ENCODE results near the gene CCDC146. TPM values are rescaled to one million over a fixed set of nuclear protein-coding genes. Genes with fewer than 3 reads are reported as not detected.

Gene CCDC146
- total and polyA plus RNA-seq, 9 of the 15 experiments (the other 6 are each of a cell fraction or from before 2014, with no cell fraction given): 0.10 to 0.98 (median 0.26) TPM; not detected in 1

DNA sequence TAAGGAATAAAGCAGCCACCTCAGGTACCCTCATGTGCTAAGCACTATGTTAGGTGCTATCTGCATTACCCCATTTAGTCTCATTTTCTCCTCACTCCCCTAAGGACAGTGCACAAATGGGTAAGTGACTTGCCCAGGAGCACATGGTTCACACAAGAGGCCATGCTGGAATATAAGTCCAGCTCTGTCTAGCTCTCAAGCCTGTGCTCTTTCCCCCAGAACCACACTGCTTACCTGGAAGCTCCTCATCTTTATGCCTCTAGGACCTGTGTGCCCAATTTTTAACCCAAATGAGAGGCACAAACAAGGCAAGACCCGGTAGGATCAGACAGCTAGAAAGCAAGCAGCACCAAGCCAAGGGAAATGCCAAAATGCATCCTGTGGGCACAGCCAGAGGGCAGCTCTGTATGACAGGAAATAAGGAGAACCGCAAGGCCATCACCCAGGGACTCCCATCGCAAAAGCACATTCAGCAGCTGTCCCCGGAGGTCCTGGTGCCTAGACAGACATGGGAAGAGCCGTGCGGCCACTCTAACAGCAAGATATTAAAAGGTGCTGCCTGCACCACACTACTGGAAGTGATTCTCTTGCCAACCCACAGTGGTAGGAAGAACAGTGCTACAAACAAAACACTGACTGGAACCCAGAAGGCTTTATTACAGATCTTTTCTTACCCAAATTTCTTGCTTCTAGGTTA is 205.7 kb downstream of the CCDC146 start (continued):
- TF ChIP-seq ZBTB43 (CRISPR knock-in tag; IDR thresholded peaks at IDR 0.05): no peak
- no peak for TF ChIP-seq ZNF79 (CRISPR knock-in tag; IDR thresholded peaks at IDR 0.05; ENCODE audit: low read depth)
- TF ChIP-seq NFATC3 (IDR thresholded peaks at IDR 0.05): no peak
- TF ChIP-seq, protein P1, sequence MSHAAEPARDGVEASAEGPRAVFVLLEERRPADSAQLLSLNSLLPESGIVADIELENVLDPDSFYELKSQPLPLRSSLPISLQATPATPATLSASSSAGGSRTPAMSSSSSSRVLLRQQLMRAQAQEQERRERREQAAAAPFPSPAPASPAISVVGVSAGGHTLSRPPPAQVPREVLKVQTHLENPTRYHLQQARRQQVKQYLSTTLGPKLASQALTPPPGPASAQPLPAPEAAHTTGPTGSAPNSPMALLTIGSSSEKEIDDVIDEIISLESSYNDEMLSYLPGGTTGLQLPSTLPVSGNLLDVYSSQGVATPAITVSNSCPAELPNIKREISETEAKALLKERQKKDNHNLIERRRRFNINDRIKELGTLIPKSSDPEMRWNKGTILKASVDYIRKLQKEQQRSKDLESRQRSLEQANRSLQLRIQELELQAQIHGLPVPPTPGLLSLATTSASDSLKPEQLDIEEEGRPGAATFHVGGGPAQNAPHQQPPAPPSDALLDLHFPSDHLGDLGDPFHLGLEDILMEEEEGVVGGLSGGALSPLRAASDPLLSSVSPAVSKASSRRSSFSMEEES (CRISPR knock-in tag; IDR thresholded peaks at IDR 0.05): no peak
- TF ChIP-seq HSF4 (CRISPR knock-in tag; IDR thresholded peaks at IDR 0.05; ENCODE audit: borderline replicate concordance): no peak
- no peak for TF ChIP-seq ZNF3 (CRISPR knock-in tag; IDR thresholded peaks at IDR 0.05)
- no peak for TF ChIP-seq MAX (CRISPR knock-in tag; IDR thresholded peaks at IDR 0.05)
- TF ChIP-seq XRCC5 (IDR thresholded peaks at IDR 0.05; ENCODE audit: low read depth, low read length): no peak

Data from K562 (cell line).